PC-3 (cell line): ENCODE results near the gene FLNC.

Experiments used
- EZH2 ChIP-seq: fragments of 300-600 bp; sonication (generic); IDR thresholded peaks from one replicate; pipeline ENCODE4 v1.6.1; 2017; ENCODE audit warnings: antibody characterized with exemption, mild to moderate bottlenecking, low read length; ENCODE audit not compliant: unreplicated experiment
- EZH2phosphoT487 ChIP-seq: fragments of 300-600 bp; sonication (generic); IDR thresholded peaks from 2 replicates; pipeline ENCODE4 v1.6.1; 2018; ENCODE audit warnings: mild to moderate bottlenecking, antibody characterized with exemption, low read length, borderline replicate concordance
- TF ChIP-seq, protein P1 (sequence below): fragments of 300-600 bp; sonication (generic); conservative IDR thresholded peaks from 2 replicates; pipeline ENCODE4 v1.5.1; 2017; ENCODE audit warnings: antibody characterized with exemption, low read depth, mild to moderate bottlenecking, low read length

DNA sequence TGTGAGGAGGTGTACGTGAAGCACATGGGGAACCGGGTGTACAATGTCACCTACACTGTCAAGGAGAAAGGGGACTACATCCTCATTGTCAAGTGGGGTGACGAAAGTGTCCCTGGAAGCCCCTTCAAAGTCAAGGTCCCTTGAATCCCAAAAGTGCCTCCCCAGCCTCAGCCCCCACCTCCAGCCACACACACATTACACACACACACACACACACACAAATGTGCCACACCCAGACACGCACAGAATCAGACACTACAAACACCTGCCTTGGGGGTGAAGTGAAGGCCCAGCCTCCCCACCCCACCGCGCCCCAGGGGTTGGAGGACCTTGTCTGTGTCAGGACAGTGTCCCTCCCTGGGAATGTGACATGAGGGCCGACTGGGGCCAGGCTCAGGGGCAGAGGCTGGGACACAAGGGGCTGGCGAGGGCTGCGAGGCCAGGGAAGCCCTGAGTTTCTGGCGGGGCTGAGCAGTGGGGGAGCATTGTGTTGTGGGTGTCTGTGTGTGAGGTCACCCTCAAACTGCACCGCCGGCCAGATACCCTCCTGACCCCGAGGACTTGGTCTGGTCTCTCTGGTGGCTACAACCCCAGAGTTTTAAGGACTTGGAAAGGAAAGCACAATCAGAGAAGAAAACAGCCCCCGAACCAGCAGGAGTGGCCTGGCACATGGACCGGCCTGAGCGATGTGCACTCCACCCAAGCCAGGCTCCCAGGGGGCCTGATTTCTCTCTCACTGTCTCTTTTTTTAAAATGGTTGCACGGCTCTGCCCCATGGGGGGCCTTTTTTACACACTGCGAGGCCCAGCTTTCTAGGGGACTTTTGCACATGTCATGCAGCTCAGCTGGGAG, 28.4 kb downstream of the FLNC start:
- TF ChIP-seq, protein P1, sequence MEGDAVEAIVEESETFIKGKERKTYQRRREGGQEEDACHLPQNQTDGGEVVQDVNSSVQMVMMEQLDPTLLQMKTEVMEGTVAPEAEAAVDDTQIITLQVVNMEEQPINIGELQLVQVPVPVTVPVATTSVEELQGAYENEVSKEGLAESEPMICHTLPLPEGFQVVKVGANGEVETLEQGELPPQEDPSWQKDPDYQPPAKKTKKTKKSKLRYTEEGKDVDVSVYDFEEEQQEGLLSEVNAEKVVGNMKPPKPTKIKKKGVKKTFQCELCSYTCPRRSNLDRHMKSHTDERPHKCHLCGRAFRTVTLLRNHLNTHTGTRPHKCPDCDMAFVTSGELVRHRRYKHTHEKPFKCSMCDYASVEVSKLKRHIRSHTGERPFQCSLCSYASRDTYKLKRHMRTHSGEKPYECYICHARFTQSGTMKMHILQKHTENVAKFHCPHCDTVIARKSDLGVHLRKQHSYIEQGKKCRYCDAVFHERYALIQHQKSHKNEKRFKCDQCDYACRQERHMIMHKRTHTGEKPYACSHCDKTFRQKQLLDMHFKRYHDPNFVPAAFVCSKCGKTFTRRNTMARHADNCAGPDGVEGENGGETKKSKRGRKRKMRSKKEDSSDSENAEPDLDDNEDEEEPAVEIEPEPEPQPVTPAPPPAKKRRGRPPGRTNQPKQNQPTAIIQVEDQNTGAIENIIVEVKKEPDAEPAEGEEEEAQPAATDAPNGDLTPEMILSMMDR: no peak
- TF ChIP-seq EZH2 (no peak), EZH2phosphoT487 (no peak)
